SK-N-SH (cell line): ENCODE measurements around the gene KRTAP4-16.

Source experiments
- REST ChIP-seq: IDR thresholded peaks from 2 replicates; pipeline ENCODE4 v1.6.1; 2012; ENCODE audit warnings: mild to moderate bottlenecking, low read depth, low read length, moderate library complexity
- TF ChIP-seq, protein P1 (sequence below): fragments of 200-600 bp; sonication (generic); IDR thresholded peaks from 2 replicates; pipeline ENCODE4 v1.6.1; 2017; ENCODE audit warnings: antibody characterized with exemption, mild to moderate bottlenecking, moderate library complexity

DNA sequence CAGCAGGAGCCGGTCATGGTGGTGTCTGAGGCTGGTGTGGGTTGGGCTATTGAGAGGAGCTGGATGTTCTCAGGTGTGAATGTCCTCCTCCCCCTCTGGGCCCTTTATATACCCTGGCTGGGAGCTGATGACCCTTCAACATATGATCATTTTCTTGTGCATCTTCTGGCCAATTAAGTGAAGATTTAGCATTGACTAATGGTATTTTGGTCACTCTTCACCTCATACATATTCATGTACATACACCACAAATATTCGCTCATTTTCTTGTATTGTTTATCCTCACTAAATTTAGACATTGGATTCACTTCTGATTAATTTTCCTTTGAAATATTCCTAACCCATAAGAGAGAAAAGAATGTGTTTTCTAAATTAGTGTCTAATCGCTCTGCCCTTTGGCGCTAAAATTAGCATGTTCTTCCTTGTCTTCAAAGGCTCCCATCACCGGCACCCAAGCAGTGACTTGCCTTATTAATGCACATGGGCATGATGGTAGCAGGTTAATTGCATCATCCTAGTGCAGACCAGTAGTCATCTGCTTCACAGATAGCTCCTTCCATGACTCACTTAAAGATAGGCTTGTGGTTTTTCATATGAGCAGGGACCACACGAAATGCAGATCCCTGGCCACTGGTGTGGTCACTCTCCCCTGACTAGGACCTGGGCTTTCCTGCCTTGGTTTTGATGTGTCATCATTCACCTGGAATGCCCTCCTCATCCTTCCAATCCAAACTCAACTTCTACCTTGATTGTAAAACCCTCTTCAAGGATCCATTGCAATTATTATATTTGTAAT, 36.0 kb downstream of the KRTAP4-16 start, which contains the start of gene KRTAP2-4:
- TF ChIP-seq, protein P1, sequence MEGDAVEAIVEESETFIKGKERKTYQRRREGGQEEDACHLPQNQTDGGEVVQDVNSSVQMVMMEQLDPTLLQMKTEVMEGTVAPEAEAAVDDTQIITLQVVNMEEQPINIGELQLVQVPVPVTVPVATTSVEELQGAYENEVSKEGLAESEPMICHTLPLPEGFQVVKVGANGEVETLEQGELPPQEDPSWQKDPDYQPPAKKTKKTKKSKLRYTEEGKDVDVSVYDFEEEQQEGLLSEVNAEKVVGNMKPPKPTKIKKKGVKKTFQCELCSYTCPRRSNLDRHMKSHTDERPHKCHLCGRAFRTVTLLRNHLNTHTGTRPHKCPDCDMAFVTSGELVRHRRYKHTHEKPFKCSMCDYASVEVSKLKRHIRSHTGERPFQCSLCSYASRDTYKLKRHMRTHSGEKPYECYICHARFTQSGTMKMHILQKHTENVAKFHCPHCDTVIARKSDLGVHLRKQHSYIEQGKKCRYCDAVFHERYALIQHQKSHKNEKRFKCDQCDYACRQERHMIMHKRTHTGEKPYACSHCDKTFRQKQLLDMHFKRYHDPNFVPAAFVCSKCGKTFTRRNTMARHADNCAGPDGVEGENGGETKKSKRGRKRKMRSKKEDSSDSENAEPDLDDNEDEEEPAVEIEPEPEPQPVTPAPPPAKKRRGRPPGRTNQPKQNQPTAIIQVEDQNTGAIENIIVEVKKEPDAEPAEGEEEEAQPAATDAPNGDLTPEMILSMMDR: no peak
- no peak for TF ChIP-seq REST
